GM12878 (cell line): ENCODE results near the gene ATG14.
"Not testable (repeated sequence)": the region's sequence is repeated elsewhere in the genome, so short reads cannot be mapped to it uniquely, and the experiment has no call there.

ENCODE experiments used
- CTCF ChIP-seq, 3 experiments: IDR thresholded peaks in 2 of 3; conservative IDR thresholded peaks in 1 of 3; 2 replicates each; pipeline ENCODE4 v1.5.1; 2011; ENCODE audit warnings: low read depth in 3 of 3, low read length in 3 of 3, mild to moderate bottlenecking in 3 of 3, control low read depth in 2 of 3, moderate library complexity in 2 of 3, inconsistent platforms in 1 of 3, mixed read lengths in 1 of 3; ENCODE audit not compliant: control insufficient read depth in 2 of 3, insufficient read depth in 1 of 3; ENCODE audit errors: extremely low read depth in 1 of 3
- ESRRA ChIP-seq: IDR thresholded peaks from 2 replicates; pipeline ENCODE4 v1.6.1; 2012; ENCODE audit warnings: mild to moderate bottlenecking, low read length, improper control_type of control experiment
- PAX8 ChIP-seq: fragments of 450-650 bp; IDR thresholded peaks from 2 replicates; pipeline ENCODE4 v1.6.1; 2017; ENCODE audit warnings: mild to moderate bottlenecking, moderate library complexity
- POLR2AphosphoS5 ChIP-seq: IDR thresholded peaks from 2 replicates; pipeline ENCODE4 v1.6.1; 2011; ENCODE audit warnings: mild to moderate bottlenecking, low read length, inconsistent platforms
- SP1 ChIP-seq: IDR thresholded peaks from one replicate; pipeline ENCODE4 v1.6.1; 2011; ENCODE audit warnings: low read depth, low read length
- SUZ12 ChIP-seq: fragments of 200-600 bp; sonication (generic); IDR thresholded peaks from one replicate; pipeline ENCODE4 v1.6.1; 2018; ENCODE audit warnings: antibody characterized with exemption, mild to moderate bottlenecking; ENCODE audit not compliant: unreplicated experiment

- TF ChIP-seq CTCF (IDR thresholded peaks at IDR 0.05 in 2 of 3, conservative IDR thresholded peaks at IDR 0.05 in 1 of 3; ENCODE audit: control insufficient read depth in 2 of 3, extremely low read depth in 1 of 3, insufficient read depth in 1 of 3, low read depth in 3 of 3, low read length in 3 of 3); SP1; PAX8; POLR2AphosphoS5; SUZ12; ESRRA: not testable (repeated sequence)
These were observed 28.6 kb downstream of the ATG14 start for GRCh38 chr14:55383056-55383466.
